ENCODE data around the gene CCDC57.
A peak's percentile ranks its signal among the peaks of the same experiment; 100 is the strongest.
"Not testable (repeated sequence)": the region's sequence is repeated elsewhere in the genome, so short reads cannot be mapped to it uniquely, and the experiment has no call there.

The CCDC57 gene

DNA sequence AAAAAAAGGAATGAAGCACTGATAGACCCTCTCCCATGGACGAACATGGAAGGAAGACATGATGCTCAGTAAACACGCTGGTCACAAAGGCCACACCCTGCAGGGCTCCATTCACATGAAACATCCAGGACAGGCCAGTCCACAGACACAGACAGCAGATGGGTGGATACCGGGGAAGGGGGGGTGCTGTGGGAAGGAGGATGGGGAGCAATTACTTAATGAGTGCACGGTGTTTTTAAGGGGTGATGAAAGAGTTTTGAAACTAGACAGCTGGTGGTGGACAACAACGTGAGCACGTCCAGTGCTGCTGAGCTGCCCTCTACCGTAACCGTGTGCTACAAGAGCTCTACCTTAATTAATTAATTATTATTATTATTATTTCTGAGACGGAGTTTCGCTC is 10.2 kb upstream of the CCDC57 start:
- no peak for DNase-seq (ENCODE audit: low read depth in 2 of 2)

GRCh38 chr17:82221341-82221902 is 8.8 kb upstream of the CCDC57 start:
- DNase-seq (ENCODE audit: low read depth in 2 of 2): no peak

GRCh38 chr17:82219753-82220709 is 7.4 kb upstream of the CCDC57 start:
- no peak for DNase-seq (ENCODE audit: low read depth in 2 of 2)

DNA sequence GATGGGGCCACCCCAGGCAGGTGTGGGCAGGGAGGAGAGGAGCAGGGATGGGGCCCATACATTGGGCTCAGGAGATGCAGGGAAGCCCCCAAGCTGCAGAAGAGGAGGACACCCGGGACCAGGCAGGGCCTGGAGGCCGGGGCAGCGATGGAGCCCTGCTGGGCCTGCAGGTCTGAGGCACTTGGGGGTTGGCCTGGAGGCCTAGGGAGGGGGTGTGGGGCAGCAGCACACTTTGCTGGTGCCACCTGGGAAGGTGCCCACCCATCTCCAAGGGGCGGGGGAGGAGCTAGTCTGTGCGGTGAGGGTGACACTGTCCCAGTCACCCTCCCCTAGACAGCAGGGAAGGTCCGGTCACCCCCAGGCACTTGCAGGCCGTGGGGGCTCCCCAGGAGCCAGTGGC is 6.4 kb upstream of the CCDC57 start:
- no peak for DNase-seq (ENCODE audit: low read depth in 2 of 2)

DNA sequence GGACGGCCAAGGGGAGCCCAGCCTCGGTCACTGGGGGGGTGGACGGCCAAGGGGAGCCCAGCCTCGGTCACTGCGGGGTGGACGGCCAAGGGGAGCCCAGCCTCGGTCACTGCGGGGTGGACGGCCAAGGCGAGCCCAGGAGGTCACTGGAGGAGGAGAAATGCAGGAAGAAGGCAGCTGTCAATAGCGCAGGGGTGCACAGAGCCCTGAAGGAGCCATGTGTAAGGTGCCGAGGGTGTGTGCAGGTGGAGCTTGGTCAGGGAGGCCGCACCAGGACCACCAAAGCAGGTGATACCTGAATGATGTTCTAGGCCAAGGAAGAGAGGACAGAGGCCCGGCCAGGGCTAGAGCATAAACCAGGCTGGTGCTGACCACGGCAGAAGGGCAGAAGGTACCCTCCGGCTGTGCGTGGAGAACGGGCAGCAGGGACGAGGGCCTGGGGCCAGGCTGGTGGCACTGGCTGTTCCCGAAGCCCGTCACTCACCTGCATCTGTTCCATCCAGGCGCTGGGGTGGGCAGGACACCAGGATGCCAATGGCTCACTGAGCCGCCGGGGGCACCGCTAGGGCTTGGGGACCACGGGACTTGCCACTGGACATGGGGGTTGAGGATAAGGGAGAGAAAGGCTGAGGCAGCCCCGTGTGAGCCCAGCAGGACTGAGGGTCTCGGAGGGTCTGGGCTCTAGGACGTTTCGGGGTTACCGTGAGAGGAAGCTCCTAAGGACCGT is 5.9 kb upstream of the CCDC57 start:
- no peak for DNase-seq (ENCODE audit: low read depth in 2 of 2)

- no peak for DNase-seq (ENCODE audit: low read depth in 2 of 2)
Measured at GRCh38 chr17:82217530-82218204, 5.0 kb upstream of the CCDC57 start.

- no peak for DNase-seq (ENCODE audit: low read depth in 2 of 2)
Measured at GRCh38 chr17:82217120-82217529, 4.5 kb upstream of the CCDC57 start.

DNA sequence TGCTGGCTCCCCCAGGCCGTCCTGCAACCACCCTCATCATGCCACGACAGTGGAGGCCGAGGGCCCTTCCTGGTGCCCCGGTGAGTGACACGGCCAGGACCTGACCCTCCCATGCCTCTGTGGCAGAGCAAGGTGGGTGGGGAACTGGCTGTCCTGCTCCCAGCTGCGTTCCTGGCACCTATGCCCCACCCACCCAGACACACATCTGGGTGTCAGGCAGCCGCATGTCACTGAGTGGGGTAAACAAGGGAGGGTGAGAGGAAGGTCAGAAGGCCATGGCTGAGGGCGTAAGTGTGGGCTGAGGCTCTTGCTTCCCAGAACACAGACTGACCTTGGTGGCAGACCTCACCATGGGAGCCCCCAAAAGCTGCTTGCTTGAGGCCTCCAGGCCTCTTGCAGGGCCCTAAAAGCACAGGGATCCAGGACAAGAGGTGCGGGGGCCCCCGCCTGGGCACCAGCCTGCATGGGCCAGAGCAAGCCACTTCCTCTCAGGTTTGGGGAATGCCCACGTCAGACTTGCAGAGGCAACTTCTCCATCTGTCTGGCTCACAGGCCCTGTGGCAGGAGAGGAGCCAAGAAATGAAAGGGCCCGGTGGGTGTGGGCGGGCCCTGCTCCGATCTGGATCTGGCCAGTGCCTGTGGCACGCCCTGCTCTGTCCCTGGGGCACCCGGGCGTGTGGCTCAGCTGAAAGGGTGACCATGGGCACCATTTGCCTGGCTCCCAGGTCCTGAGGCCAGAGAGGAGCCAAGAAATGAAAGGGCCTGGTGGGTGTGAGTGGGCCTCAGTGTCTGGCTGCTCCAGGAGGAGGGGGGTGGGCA is 3.9 kb upstream of the CCDC57 start:
- no peak for DNase-seq (ENCODE audit: low read depth in 2 of 2)

- no peak for DNase-seq (ENCODE audit: low read depth in 2 of 2)
Measured at GRCh38 chr17:82215972-82216300, 3.3 kb upstream of the CCDC57 start.

DNA sequence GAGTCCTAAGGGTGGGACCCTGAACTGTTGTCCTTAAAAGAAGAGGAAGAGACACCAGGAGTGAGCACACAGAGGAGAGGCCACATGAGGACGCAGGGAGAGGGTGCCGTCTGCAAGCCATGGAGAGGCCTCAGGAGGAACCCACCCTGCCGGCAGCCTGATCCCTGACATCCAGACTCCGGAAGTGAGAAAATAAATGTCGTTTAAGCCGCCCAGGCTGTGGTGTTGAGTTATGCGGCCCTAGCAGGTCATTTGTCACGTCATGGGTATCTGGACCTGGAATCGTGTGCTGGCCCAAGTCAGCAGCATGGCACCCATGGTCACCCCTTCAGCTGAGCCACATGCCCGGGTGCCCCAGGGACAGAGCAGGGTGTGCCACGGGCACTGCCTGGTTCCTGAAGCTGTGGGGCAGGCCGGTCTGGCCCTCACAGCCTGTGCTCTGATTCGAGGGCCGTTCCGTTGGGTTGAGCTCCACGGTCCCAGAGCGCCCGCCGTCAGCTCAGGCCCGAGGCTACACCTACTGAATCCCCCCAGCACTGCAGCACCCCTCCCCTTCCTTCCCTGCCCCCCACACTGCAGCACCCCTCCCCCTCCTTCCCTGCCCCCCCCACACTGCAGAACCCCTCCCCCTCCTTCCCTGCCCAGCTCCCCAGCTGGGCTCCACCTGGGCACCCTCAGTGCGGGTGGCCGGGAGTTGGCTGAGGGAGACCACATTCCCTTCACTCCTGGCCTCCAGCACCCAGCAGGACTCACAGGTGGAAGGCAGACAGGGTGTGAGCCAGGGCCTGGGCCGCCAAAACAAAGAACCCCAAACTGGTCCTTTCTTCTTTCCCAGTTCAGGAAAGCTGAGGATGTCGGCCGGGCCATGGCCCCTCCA is 2.7 kb upstream of the CCDC57 start:
- DNase-seq (ENCODE audit: low read depth in 2 of 2): no peak

DNA sequence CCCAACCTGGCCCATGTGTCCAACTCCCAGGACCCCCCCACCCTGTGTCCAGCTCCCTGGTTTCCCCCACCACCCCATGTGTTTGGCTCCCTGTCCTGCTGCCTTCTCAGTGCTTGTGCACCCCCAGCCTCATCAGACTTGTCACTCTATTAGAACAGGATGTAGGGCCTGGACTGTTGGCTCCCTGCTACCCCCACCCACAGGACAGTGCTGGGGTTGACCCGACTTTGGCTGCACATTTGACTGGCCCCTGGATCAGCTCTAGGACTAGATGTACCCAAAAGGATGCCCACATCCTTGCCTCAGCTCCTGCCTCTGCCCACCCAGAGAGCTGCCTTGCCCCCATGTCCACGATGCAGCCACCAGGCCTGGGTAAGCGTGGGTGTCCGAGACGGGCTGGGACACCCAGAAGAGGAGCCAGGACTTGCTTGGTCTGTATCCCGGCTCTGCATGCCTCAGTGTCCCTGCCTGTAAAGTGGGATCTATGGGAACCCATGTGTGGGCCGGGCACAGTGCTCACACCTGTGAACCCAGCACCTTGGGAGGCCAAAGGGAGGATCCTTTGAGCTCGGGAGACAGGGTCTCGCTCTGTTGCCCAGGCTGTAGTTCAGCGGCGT is 1.5 kb upstream of the CCDC57 start:
- no peak for DNase-seq (ENCODE audit: low read depth in 2 of 2)

DNA sequence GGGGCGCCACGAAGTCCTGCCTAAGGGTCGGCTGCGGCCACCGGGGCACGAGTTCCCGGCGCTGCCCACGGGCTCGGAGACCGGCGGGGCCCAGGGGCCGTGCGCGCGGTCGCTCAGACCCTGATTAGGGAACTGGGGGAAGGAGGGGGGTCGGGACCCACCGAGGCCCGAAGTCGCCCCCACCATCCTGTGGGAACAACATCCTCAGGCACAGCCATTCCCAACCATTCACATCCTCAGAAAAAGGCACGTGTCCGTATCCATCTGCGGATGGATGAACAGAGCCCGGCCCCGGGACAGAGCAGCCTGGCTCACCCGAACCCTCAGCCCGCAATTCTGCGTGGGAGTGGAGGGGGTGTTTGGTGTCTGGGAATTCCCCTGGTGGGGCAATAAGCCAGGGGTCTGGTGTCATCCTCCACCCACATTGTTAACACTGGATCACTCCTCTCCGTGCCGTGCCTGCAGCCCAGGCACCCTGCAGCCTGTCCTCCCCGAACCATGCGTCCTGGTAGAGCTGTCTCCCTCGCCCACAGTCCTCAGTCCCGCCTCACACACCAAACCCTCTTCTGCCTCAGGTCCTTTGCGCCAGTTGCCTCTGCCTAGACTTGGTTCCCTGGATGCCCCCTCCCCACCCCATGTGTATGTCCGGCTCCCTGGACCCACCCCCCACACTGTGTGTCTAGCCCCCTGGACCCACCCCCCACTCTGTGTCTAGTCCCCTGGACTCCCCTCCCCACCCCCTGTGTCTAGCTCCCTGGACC is 789 bp upstream of the CCDC57 start:
- peak in 1 of 2 donors; percentile 62 for DNase-seq (ENCODE audit: low read depth in 2 of 2)

- DNase-seq (ENCODE audit: low read depth in 2 of 2): not testable (repeated sequence)
Measured at GRCh38 chr17:82210655-82211054, 2.0 kb downstream of the CCDC57 start.

DNA sequence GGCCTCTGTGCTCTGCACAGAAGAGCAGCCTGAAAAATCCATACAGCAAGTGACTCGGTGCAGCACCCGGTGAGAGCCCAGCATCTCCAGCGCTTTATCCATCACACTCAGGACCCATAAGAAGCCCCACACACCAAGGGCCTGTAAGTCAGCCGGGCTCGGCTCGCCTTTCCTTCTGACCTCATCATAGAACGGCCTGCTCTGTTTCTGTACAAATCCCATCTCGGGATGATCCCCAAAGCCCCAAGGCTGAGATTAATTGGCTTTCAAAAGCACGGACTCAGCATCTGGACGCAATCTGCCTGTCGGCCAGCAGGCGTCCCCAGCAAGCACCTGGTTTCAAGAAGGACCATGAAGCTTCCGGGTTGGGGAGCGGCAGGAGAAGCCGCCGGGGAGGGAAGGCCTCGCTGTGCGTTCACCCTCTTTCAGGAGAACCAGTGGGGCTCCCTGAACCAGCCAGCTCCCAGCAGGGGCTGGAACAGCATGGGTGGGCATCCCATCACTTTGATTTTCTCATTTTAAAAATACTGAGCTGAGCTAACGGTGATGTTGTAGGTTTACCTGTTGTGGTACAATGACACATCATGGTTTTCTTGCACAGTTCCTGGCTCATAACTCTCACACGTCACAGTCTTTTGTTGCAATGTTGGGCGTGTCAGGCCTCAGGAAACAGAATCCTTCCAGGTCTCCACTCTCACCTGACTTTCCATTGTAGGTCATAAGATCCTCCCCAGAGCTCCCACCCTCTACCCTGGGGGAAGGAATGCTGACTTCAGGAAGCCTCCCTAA is 6.7 kb downstream of the CCDC57 start:
- no peak for DNase-seq (ENCODE audit: low read depth in 2 of 2)

- no peak for DNase-seq (ENCODE audit: low read depth in 2 of 2)
Measured at GRCh38 chr17:82204831-82205719, 7.6 kb downstream of the CCDC57 start.

GRCh38 chr17:82203920-82204319 is 8.7 kb downstream of the CCDC57 start:
- DNase-seq (ENCODE audit: low read depth in 2 of 2): no peak

GRCh38 chr17:82202981-82203380 is 9.7 kb downstream of the CCDC57 start:
- no peak for DNase-seq (ENCODE audit: low read depth in 2 of 2)

Measured in stimulated activated CD4-positive, alpha-beta T cell treated with anti-CD3 and anti-CD28 coated beads, Interleukin-1b, Interleukin-23, amount 100 ng/mL, for 1 hour (primary cell).